ENCODE data around the gene NCOA6. TPM values are rescaled to one million over a fixed set of nuclear protein-coding genes. Genes with fewer than 3 reads are reported as not detected.
"Not testable (repeated sequence)": the region's sequence is repeated elsewhere in the genome, so short reads cannot be mapped to it uniquely, and the experiment has no call there.

Gene NCOA6
- total RNA-seq, 1 experiment from 2014 or later, result 2.2 TPM

DNA sequence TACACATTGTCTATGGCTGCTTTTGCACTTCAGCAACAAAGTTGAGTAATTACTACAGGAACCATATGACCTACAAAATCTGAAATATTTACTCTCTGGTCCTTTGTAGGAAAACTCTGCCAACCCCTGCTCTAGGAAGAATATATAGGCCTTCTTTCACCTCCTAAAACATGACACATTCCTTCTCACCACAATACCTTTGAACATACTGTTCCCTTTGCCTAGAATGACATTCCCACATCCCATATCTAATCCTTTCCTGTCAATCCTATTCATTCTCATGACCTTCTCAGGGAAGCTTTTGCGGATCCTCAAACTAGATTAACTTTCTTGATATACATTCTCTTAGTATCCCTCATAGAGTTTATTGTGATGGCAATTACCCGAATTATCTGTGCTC is 18.0 kb upstream of the NCOA6 start:
- in situ Hi-C loops (cut with HindIII; ENCODE audit: low pct_unique_long_range_greater_than_20kb, low sequenced_read_pairs), result loop anchor here (25.0 kb wide), 1 partner anchor 344 kb away; no protein-coding TSS in a partner anchor

DNA sequence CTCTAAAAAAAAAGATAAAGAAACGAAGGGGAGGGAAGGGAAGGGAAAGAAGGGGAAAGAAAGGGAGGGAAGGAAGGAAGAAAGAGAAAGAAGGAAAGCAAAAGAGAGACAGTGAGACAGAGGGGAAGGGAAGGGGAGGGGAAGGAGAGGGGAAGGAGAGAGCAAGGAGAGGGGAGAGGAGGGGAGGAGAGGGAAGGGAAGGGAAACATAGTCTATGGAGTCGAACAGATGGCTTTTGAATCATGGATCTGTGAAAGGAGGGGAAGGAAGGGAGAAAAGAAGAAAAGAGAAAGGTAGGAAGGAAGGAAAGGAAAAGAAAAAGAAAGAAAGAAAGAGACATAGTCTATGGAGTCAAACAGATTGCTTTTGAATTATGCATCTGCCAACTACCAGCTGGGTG is 16.7 kb upstream of the NCOA6 start:
- DNase-seq (ENCODE audit: low read depth), result no peak
- in situ Hi-C loops (cut with HindIII; ENCODE audit: low pct_unique_long_range_greater_than_20kb, low sequenced_read_pairs), result loop anchor here (25.0 kb wide), 1 partner anchor 345 kb away; no protein-coding TSS in a partner anchor

More for the DNA sequence above, 18.0 kb upstream of the NCOA6 start:
- no peak for DNase-seq (ENCODE audit: low read depth)

DNA sequence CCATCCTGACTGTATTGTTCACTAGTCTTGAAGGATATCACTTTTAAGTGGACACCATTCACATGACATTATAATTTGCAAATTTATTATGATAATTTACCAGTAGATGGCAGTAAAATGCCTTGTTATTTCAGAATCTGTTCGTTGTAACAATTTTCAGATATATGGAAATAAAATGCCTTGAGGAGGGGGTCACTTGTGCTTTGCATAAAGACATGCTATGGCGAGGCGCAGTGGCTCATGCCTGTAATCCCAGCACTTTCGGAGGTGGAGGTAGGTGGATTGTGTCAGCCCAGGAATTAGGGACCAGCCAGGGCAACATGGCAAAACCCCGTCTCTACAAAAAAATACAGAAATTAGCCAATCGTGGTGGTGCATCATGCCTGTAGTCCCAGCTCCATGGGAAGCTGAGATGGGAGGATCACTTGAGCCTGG is 9.0 kb upstream of the NCOA6 start:
- peak; percentile 48 for DNase-seq (ENCODE audit: low read depth)
- in situ Hi-C loops (cut with HindIII; ENCODE audit: low pct_unique_long_range_greater_than_20kb, low sequenced_read_pairs), result loop anchor here (25.0 kb wide), 1 partner anchor 353 kb away; no protein-coding TSS in a partner anchor

DNA sequence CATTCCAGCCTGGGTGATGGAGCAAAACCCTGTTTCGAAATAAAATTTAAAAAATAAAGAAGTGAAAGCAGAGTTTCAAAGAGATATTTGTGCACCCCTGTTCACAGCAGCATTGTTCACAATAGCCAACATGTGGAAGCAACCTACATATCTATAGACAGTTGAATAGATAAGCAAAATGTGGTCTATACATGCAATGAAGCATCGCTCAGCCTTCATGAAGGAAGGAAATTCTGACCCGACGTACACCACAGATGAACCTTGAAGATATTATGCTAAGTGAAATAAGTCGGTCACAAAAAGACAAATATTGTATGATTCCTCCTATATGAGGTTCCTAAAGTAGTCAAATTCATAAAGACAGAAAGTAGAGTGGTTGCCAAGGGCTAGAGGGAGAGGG is 6.5 kb upstream of the NCOA6 start:
- in situ Hi-C loops (cut with HindIII; ENCODE audit: low pct_unique_long_range_greater_than_20kb, low sequenced_read_pairs), result loop anchor here (25.0 kb wide), 1 partner anchor 355 kb away; no protein-coding TSS in a partner anchor
- no peak for DNase-seq (ENCODE audit: low read depth)

DNA sequence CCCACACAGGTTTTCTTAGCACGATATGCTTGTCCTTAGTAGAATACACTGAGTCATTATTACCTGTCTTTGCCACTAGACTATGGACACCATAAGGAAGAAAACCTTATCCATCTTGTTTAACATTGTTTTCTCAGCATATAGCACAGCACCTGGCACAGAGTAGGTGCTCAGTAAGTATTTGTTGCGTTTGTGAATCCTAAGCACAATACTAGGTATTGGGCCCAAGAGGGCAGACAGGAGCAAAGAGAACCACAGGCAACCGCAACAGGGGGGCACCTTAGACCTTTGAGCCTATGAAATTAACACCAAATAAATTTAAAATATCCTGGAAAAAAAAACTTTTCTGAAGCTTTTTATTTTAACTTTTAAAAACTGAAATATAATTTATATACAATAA is 3.7 kb upstream of the NCOA6 start:
- DNase-seq (ENCODE audit: low read depth), result no peak
- in situ Hi-C loops (cut with HindIII; ENCODE audit: low pct_unique_long_range_greater_than_20kb, low sequenced_read_pairs), result loop anchor here (25.0 kb wide), 1 partner anchor 358 kb away; no protein-coding TSS in a partner anchor

DNA sequence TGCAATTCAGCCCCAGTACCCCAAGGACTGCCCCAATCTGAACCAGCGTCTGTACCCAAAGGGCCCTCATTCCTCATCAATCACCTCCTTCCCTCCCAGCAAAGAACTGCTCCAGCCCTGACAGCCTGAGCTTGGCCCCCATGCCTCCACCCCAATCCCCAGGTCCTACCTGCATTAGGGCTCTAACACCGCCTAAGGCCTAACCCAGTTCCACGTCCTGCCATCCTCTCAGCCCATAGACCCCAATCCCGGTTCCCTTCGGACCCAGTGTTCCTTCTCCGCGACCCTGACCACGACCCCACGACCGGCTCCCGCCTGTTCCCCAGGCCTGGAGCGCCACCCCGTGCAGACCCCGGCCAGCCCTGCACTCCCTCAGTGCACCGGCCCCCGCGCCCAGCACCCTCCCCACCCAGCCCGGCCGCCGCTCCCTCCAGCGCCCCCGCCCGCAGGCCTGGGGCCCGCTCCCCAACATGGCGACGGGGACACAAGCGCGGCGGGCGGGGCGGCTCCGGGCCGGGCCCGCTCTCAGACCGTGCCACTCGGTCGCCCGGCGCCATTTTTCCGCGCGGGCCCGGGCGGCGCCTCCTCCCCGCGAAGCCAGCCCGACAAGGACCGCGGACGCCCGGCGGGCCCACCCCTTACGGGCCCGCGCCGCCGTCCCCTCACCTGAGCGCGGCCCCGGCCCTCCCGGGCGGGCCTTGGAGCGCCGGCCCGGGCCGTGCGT is 483 bp downstream of the NCOA6 start:
- in situ Hi-C loops (cut with HindIII; ENCODE audit: low pct_unique_long_range_greater_than_20kb, low sequenced_read_pairs), result loop anchor here (25.0 kb wide), 1 partner anchor 362 kb away; no protein-coding TSS in a partner anchor
- peak; percentile 46 for DNase-seq (ENCODE audit: low read depth)

DNA sequence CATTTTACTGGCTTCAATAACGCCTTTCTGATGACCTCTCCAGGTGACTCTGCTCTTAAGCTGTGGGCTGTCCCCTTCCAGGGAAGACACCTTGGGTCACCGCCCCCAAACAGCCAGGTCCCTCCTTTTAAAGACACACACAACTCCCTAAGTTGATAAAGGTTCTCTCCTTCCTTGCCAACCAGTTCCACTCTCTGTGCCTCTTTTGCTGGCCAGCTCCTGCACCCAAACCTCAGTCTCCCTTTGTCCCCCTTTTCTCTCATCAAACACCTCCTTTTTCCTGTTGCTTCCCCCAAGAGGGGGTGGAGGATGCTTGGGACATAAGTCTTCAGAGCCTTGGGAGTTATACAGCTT is 1.0 kb downstream of the NCOA6 start:
- in situ Hi-C loops (cut with HindIII; ENCODE audit: low pct_unique_long_range_greater_than_20kb, low sequenced_read_pairs), result no loop called here
- peak; percentile 84 for DNase-seq (ENCODE audit: low read depth)

DNA sequence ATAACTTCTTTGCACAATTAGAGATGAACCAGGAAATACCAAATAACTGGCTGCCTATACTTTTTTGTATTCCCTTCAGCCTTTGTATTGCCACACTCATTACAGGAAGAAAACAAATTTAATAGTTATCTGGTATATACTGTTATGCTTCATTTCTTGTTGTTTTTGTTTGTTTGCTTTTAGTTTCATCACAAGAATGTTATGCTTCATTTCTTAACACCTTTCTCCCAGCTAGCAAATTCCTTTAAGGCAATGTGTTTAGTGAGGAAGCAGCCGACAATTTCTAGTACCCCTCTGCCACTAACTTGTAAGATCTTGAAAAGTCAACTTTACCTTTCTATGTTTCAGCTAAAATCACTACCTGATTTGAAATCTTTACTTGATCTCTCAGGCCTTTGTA is 1.4 kb downstream of the NCOA6 start:
- no peak for DNase-seq (ENCODE audit: low read depth)
- in situ Hi-C loops (cut with HindIII; ENCODE audit: low pct_unique_long_range_greater_than_20kb, low sequenced_read_pairs), result no loop called here

DNA sequence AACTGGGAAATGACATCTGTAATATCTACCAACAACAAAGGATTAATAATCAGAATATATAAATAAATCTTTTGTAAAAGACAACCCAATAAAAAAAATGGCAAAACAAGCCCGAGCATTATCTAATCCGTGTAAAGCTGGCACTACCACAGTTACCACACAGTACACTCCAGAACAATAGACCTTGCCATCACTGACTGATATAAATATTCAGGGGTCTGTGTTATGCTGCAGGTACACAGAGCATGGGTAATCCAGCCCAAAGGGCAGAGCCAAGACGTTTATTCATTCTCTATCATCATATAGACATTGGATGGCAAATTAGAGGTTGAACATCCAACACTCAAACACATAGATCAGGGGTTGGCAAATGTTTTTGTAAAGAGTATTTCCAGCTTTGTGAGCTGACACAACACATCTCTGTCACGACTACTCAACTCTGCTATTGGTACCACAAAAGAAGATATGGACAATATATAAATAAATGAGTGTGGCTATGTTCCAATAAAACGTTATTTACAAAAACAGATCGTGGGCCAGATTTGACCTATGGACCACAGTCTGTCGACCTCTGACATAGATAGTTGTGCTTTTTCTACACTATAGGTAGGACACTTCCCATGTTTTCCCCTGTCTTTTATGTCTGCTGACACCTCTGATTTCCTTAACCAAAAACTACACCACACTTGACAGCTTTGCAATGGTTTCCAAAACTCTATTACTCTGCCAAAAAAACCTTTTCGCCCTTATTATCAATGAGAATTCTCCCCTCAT is 4.5 kb downstream of the NCOA6 start:
- DNase-seq (ENCODE audit: low read depth), result no peak
- in situ Hi-C loops (cut with HindIII; ENCODE audit: low pct_unique_long_range_greater_than_20kb, low sequenced_read_pairs), result no loop called here

DNA sequence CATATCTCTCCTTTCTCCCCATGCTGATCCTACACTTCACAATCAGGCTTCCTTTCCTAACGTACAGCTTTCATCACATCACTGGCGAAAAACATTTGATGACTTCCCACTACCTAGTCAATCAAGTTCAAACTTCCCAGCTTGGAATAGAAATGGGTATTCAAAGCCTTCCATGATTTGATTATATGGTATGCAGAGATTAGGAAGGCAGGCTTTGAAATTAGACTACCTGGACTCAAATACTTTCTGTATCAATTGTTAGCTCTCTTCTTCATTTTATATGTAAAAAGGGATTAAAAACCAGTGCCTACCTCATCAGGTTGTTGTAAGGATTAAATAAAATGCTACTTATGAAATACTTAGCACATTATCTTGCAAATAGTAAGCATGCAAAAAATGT is 7.7 kb downstream of the NCOA6 start:
- in situ Hi-C loops (cut with HindIII; ENCODE audit: low pct_unique_long_range_greater_than_20kb, low sequenced_read_pairs), result no loop called here

DNA sequence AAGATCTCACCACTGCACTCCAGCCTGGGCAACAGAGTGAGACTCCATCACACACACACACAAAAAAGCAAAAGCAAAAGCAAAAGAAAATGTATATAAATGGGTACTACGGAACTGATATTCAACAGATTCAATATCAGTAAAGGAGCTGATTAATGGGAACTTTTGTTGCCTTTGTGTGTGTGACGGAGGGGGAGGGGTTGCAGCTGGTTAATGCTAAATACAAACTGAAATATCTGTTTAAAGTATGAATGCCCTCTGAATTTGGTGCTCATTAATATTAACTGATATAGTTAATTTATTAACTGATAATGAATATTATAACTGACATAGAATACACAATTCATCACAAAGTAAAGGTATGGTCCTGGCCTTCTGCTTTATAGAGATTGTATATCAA is 8.4 kb downstream of the NCOA6 start:
- no peak for DNase-seq (ENCODE audit: low read depth)
- in situ Hi-C loops (cut with HindIII; ENCODE audit: low pct_unique_long_range_greater_than_20kb, low sequenced_read_pairs), result no loop called here

More for the DNA sequence above, 7.7 kb downstream of the NCOA6 start:
- DNase-seq (ENCODE audit: low read depth), result no peak

DNA sequence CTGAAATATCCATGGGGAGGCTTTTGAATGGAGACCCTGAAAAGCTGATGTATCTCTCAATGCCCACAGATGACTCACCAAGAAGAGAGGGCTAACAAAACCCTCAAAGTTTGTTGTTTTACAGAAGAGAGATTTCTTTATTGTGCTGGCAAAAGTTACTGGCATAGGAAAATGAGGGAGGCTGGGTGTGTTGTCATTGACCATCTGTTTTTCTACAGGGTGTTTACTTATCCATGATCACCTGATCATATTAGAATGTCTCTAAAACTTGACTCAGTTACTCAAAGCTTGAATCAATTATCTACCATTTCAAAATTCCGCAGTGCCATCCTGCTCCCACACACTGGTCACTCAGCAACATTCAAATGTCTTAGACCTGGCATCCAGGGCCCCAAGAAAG is 9.8 kb downstream of the NCOA6 start:
- DNase-seq (ENCODE audit: low read depth), result no peak
- in situ Hi-C loops (cut with HindIII; ENCODE audit: low pct_unique_long_range_greater_than_20kb, low sequenced_read_pairs), result no loop called here

DNA sequence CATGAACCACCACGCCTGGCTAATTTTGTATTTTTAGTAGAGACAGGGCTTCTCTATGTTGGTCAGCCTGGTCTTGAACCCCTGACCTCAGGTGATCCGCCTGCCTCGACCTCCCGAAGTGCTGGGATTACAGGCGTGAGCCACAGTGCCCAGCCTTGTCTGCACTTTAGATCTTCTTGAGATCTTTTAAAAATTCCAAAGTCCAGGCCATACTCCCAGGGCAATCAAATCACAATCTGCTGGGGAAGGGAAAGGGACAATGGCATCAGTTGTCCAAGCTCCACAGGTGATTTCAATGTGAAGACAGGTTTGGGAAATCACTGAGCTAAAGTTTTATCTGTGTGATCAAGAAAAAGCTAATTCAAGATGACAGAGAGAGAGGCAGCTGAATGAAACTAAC is 16.9 kb downstream of the NCOA6 start:
- in situ Hi-C loops (cut with HindIII; ENCODE audit: low pct_unique_long_range_greater_than_20kb, low sequenced_read_pairs), result no loop called here
- DNase-seq (ENCODE audit: low read depth), result no peak

DNA sequence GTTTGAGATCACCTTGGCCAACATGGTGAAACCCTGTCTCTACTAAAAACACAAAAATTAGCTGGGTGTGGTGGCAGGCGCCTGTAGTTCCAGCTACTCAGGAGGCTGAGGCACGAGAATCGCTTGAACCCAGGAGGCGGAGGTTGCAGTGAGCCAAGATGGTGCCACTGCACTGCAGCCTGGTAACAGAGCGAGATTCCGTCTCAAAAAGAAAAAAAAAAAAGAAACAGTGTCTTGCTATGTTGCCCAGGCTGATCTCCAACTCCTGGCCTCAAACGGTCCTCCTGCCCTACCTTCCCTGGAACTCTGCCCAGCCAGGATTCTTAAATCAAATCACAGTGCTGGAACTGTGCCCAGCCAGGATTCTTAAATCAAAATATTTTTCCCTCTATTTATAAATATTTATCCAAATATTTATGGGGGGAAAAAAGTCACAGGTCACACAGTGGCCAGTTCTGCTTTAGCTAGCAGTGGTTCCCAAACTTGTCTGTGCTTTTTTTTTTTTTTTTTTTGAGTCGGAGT is 17.4 kb downstream of the NCOA6 start:
- DNase-seq (ENCODE audit: low read depth); in situ Hi-C loops (cut with HindIII; ENCODE audit: low pct_unique_long_range_greater_than_20kb, low sequenced_read_pairs): not testable (repeated sequence)

DNA sequence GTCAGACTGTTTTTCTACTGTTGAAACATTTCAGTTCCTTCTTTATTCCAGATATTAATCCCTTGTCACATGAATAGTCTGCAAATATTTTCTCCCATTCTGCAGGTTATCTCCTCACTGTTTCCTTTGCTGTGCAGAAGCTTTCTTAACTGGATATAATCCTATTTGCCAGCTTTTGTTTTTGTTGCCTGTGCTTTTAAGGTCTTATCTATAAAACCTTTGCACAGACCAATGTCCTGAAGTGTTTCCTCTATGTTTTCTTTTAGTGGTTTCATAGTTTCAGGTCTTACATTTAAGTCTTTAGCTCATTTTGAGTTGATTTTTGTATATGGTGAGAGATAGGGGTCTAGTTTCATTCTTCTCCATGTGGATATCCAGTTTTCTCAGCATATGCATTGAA is 19.2 kb downstream of the NCOA6 start:
- in situ Hi-C loops (cut with HindIII; ENCODE audit: low pct_unique_long_range_greater_than_20kb, low sequenced_read_pairs), result no loop called here
- no peak for DNase-seq (ENCODE audit: low read depth)

DNA sequence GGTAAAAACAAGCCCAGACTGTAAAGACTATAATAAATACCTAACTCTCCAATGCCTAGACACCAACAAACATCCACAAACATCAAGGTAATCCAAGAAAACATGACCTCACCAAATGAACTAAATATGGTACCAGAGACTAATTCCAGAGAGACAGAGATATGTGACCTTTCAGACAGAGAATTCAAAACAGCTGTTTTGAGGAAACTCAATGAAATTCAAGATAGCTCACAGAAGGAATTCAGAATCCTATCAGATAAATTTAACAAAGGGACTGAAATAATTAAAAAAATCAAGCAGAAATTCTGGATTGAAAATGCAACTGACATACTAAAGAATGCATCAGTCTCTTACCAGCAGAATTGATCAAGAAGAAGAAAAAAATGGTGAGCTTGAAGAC is 26.6 kb downstream of the NCOA6 start:
- in situ Hi-C loops (cut with HindIII; ENCODE audit: low pct_unique_long_range_greater_than_20kb, low sequenced_read_pairs), result no loop called here
- DNase-seq (ENCODE audit: low read depth), result no peak

DNA sequence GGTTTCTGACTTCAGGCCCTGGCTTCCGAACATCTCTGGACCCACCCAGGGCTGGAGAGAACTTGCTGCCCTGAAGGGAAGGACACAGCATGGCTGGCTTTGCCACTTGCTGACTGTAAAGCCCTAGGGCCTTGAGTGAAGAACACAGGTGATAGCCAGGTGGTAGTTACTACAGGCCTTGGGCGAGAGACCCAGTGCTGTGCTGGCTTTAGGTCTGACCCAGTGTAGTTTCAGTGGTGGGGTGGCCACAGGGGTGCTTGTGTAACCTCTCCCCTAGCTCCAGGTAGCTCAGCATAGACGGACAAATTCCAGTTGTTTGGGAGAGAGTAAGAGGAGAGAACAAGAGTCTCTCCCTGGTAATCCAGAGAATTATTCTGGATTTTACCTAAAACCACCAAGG is 27.1 kb downstream of the NCOA6 start:
- no peak for DNase-seq (ENCODE audit: low read depth)
- in situ Hi-C loops (cut with HindIII; ENCODE audit: low pct_unique_long_range_greater_than_20kb, low sequenced_read_pairs), result no loop called here

DNA sequence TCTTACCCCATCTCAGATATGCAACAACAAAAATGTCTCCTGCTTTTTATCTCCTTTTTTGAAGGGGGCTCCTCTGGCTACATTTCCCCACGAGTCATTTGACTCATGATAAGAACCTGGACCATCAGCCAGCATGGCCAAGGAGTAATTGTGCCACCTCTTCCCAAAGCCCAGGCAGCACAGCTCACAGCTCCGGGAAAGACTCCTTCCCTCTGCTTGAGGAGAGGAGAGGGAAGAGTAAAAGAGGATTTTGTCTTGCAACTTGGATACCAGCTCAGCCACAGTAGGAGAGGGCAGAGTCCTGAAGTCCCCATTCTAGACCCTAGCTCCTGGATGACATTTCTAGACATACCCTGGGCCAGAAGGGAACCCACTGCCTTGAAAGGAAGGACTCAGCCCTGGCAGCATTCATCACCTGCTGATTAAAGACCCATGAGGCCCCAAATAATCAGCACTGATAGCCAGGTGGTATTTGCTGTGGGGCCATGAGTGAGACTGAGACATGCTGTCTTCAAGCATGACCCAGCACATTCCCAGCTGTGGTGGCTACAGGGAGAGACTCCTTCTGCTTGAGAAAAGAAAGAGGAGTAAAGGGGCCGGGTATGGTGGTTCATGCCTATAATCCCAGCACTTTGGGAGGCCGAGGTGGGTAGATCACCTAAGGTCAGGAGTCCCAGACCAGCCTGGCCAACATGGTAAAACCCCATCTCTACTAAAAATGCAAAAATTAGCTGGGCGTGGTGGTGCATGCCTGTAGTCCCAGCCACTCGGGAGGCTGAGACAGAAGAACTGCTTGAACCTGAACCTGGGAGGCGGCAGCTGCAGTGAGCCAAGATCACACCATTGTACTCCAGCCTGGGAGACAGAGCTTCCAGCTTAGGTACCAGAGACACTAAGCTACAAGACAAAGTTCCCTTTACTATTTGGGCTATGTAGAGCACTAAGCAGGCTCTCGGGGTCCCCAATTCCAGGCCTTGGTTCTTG is 28.1 kb downstream of the NCOA6 start:
- in situ Hi-C loops (cut with HindIII; ENCODE audit: low pct_unique_long_range_greater_than_20kb, low sequenced_read_pairs), result no loop called here
- DNase-seq (ENCODE audit: low read depth), result no peak

All from Caki2 (cell line).